Endothelial cell of umbilical vein (primary cell): ENCODE data around the gene ZBTB40. TPM values are rescaled to one million over a fixed set of nuclear protein-coding genes. Genes with fewer than 3 reads are reported as not detected.

Source experiments
- BruUV-seq: library from RNA; stranded (reverse); fragments of 400-500 nt; replicated peaks from 2 replicates; lab custom pipeline; 2021; lab: Mats Ljungman, UMichigan
- CTCF ChIA-PET: fragments of 300-600, 350-600 bp; sonication (Branson Sonifier 250); formaldehyde crosslinking; loops from one replicate; lab custom pipeline; 2021; ENCODE audit warnings: antibody characterized with exemption, inconsistent platforms; lab: Charles Lee
- POLR2A ChIA-PET: fragments of 300-600, 350-600 bp; sonication (Branson Sonifier 250); formaldehyde crosslinking; loops from one replicate; lab custom pipeline; 2021; ENCODE audit warnings: antibody characterized with exemption, inconsistent platforms; lab: Charles Lee
- DNase-seq: peaks from one replicate; pipeline ENCODE4 v3.0.0-alpha.2; 2011; ENCODE audit warnings: low read depth, low spot score
- FAIRE-seq: peaks from 2 replicates; lab custom pipeline; 2011; peaks lifted over from hg19 to GRCh38; lab: Jason Lieb, UNC
- H2AFZ ChIP-seq: 2 replicates; pipeline ENCODE4 v1.6.0; 2012; ENCODE audit warnings: low read depth, low read length, control low read depth, inconsistent platforms
- H3K27ac ChIP-seq: 2 replicates; pipeline ENCODE4 v1.5.1; 2011; ENCODE audit warnings: low read depth, mild to moderate bottlenecking, control low read depth, low read length, moderate library complexity; ENCODE audit not compliant: insufficient read depth
- H3K27me3 ChIP-seq, 2 experiments: 2 replicates each; pipeline versions ENCODE4 v1.6.0 to v1.6.1; 2011; ENCODE audit warnings: low read length in 2 of 2, mixed read lengths in 1 of 2; ENCODE audit not compliant: control insufficient read depth in 2 of 2, insufficient read depth in 2 of 2
- H3K36me3 ChIP-seq, 2 experiments: 2 replicates in 1 of 2; 3 replicates in 1 of 2; pipeline ENCODE4 v1.5.1; 2011; ENCODE audit warnings: low read length in 2 of 2, mild to moderate bottlenecking in 1 of 2, moderate library complexity in 1 of 2; ENCODE audit not compliant: control insufficient read depth in 2 of 2, insufficient read depth in 2 of 2; ENCODE audit errors: extremely low read depth in 1 of 2
- H3K4me1 ChIP-seq: 3 replicates; pipeline ENCODE4 v1.5.1; 2011; ENCODE audit warnings: mild to moderate bottlenecking, low read length; ENCODE audit not compliant: control insufficient read depth, insufficient read depth; ENCODE audit errors: extremely low read depth
- H3K4me2 ChIP-seq: 2 replicates; pipeline ENCODE4 v1.6.1; 2011; ENCODE audit warnings: low read length, control low read depth, mixed read lengths; ENCODE audit not compliant: insufficient read depth
- H3K4me3 ChIP-seq, 3 experiments: fragments of 200-600 bp in 1 of 3; sonication (generic), shearing (Covaris generic) in 1 of 3; replicated peaks in 1 of 3; 2 replicates each; pipeline ENCODE4 v1.5.1; 2011 to 2016; ENCODE audit warnings: control low read depth in 3 of 3, low read length in 3 of 3, mild to moderate bottlenecking in 2 of 3, inconsistent platforms in 1 of 3, low read depth in 1 of 3, moderate library complexity in 1 of 3; ENCODE audit not compliant: insufficient read depth in 1 of 3
- H3K79me2 ChIP-seq: 2 replicates; pipeline ENCODE4 v1.6.0; 2012; ENCODE audit warnings: low read length, inconsistent platforms; ENCODE audit not compliant: control insufficient read depth, insufficient read depth
- H3K9ac ChIP-seq: replicated peaks from 2 replicates; pipeline ENCODE3; 2011; ENCODE audit warnings: low read length, control low read depth; ENCODE audit not compliant: insufficient read depth; ENCODE audit errors: extremely low read depth
- H3K9me1 ChIP-seq: replicated peaks from 3 replicates; pipeline ENCODE4 v1.6.0; 2011; ENCODE audit warnings: mild to moderate bottlenecking, low read length; ENCODE audit not compliant: control insufficient read depth, insufficient read depth; ENCODE audit errors: extremely low read depth
- H3K9me3 ChIP-seq: replicated peaks from 2 replicates; pipeline ENCODE4 v1.5.1; 2012; ENCODE audit warnings: low read length, inconsistent platforms; ENCODE audit not compliant: control insufficient read depth, insufficient read depth
- H4K20me1 ChIP-seq: replicated peaks from 2 replicates; pipeline ENCODE3; 2011; ENCODE audit warnings: mild to moderate bottlenecking, low read length; ENCODE audit not compliant: control insufficient read depth, insufficient read depth; ENCODE audit errors: extremely low read depth
- CTCF ChIP-seq, 2 donors: IDR thresholded peaks; 1 replicate in 1 of 2; 2 replicates in 1 of 2; pipeline ENCODE4 v1.5.1; 2011; ENCODE audit warnings: low read length in 2 of 2, mild to moderate bottlenecking in 2 of 2, moderate library complexity in 2 of 2, control low read depth in 1 of 2, inconsistent platforms in 1 of 2, low read depth in 1 of 2; ENCODE audit not compliant: insufficient read depth in 1 of 2; ENCODE audit errors: extremely low read depth in 1 of 2
- EZH2 ChIP-seq: IDR thresholded peaks from 2 replicates; pipeline ENCODE4 v1.6.1; 2012; ENCODE audit warnings: borderline replicate concordance, low read depth, mild to moderate bottlenecking, moderate library complexity, low read length, inconsistent platforms; ENCODE audit not compliant: severe bottlenecking
- FOS ChIP-seq: IDR thresholded peaks from 2 replicates; pipeline ENCODE4 v1.6.1; 2011; ENCODE audit warnings: mild to moderate bottlenecking, low read length, moderate library complexity, borderline replicate concordance; ENCODE audit not compliant: insufficient read depth
- GATA2 ChIP-seq: IDR thresholded peaks from 2 replicates; pipeline ENCODE4 v1.7.0; 2011; ENCODE audit warnings: low read depth, mild to moderate bottlenecking, moderate library complexity, mixed read lengths, low read length; ENCODE audit not compliant: insufficient read length, insufficient read depth
- JUN ChIP-seq: IDR thresholded peaks from 2 replicates; pipeline ENCODE4 v1.6.1; 2011; ENCODE audit warnings: borderline replicate concordance, low read depth; ENCODE audit not compliant: insufficient read length, insufficient read depth
- MAX ChIP-seq: IDR thresholded peaks from 2 replicates; pipeline ENCODE4 v1.6.1; 2011; ENCODE audit not compliant: insufficient read depth, insufficient read length
- MYC ChIP-seq: IDR thresholded peaks from one replicate; pipeline ENCODE4 v1.6.1; 2011; ENCODE audit warnings: mild to moderate bottlenecking, low read depth, low read length
- POLR2A ChIP-seq: IDR thresholded peaks from 2 replicates; pipeline ENCODE4 v1.6.1; 2012; ENCODE audit warnings: low read depth, mild to moderate bottlenecking, control low read depth, low read length
- POLR2AphosphoS5 ChIP-seq: IDR thresholded peaks from 2 replicates; pipeline ENCODE4 v1.6.1; 2012; ENCODE audit warnings: low read depth, mild to moderate bottlenecking, control low read depth, low read length, moderate library complexity; ENCODE audit not compliant: insufficient read depth
- dilution Hi-C: fragments of 300-500 bp; cut with MboI; formaldehyde crosslinking; loops from one replicate; pipeline ENCODE4 v1.15.0; 2019; ENCODE audit warnings: low sequenced_read_pairs; ENCODE audit not compliant: extremely low pct_ligation_motif_present
- intact Hi-C: fragments of 100-400 bp; cut with micrococcal nuclease; formaldehyde crosslinking; loops from one replicate; pipeline ENCODE4 v1.10.0; 2022
- polyA plus RNA-seq, 4 experiments: library from polyadenylated mRNA; depleted of rRNA in 3 of 4; stranded (reverse) in 3 of 4; unstranded in 1 of 4; fragments of >200 nt; gene quantifications; 2 replicates each; pipeline versions ENCODE4 v1.2.1 to v1.2.3, GENCODE V29; 2011 to 2012; ENCODE audit warnings: missing spikeins in 1 of 4
- total RNA-seq: library from RNA; stranded (reverse); gene quantifications from 2 replicates; pipeline ENCODE4 v1.2.3, GENCODE V29; 2021

ZBTB40 gene
- total and polyA plus RNA-seq, 2 donors (not counting 3 experiments of a cell fraction or from before 2014, with no cell fraction given): 12.3 to 21.3 TPM

- ChIA-PET CTCF (interaction anchor here (0.7 to 1.4 kb wide), 4 partner anchors 14 to 297 kb away, joined by 3 to 5 read pairs (median 3); no protein-coding TSS in a partner anchor), POLR2A (no interaction called here)
- intact Hi-C loops: no loop called here
- no TSS peak for BruUV-seq
- Histone ChIP-seq H3K9me1 (no peaks in the 10 kb centered on the region), H3K9ac (no peak overlapping the region), H3K4me2 (no peak overlapping the region), H3K79me2 (no peaks in the 10 kb centered on the region), H4K20me1 (no peaks in the 10 kb centered on the region), H3K27ac (no peak overlapping the region), H3K4me3 (no peak overlapping the region), H3K9me3 (no peaks in the 10 kb centered on the region), H3K4me1 (no peaks in the 10 kb centered on the region), H3K36me3 (no peaks in the 10 kb centered on the region), H3K27me3 (peaks cover 11 to 12% of the 10 kb centered on the region in 2 experiments), H2AFZ (no peak overlapping the region)
- FAIRE-seq (no peak), DNase-seq (no peak)
- dilution Hi-C loops: no loop called here
- TF ChIP-seq POLR2AphosphoS5: no peak
- TF ChIP-seq POLR2A: no peak
Observed at GRCh38 chr1:22402356-22403053, 49.1 kb upstream of the ZBTB40 start.

- DNase-seq: no peak
- no peak for FAIRE-seq
- no TSS peak for BruUV-seq
- POLR2A ChIA-PET: no interaction called here
- Histone ChIP-seq H3K9ac (no peak overlapping the region), H3K4me2 (no peak overlapping the region), H3K27ac (no peak overlapping the region), H3K4me3 (no peak overlapping the region), H3K9me3 (no peaks in the 10 kb centered on the region), H3K36me3 (no peaks in the 10 kb centered on the region), H3K4me1 (no peaks in the 10 kb centered on the region), H4K20me1 (no peaks in the 10 kb centered on the region), H3K27me3 (peaks cover 9 to 12% of the 10 kb centered on the region in 2 experiments), H2AFZ (no peak overlapping the region), H3K9me1 (no peaks in the 10 kb centered on the region), H3K79me2 (no peaks in the 10 kb centered on the region)
- intact Hi-C loops: no loop called here
- TF ChIP-seq EZH2 (no peak), JUN (no peak), POLR2AphosphoS5 (no peak), CTCF (IDR thresholded peaks at IDR 0.05; ENCODE audit: extremely low read depth in 1 of 2, insufficient read depth in 1 of 2, low read depth in 1 of 2, low read length in 2 of 2) (no peak), POLR2A (no peak), MYC (no peak), MAX (no peak), GATA2 (no peak), FOS (no peak)
- CTCF ChIA-PET: interaction anchor here (1.0 to 1.6 kb wide), 3 partner anchors 10 to 299 kb away, joined by 3 read pairs; no protein-coding TSS in a partner anchor
- dilution Hi-C loops: no loop called here
Observed at GRCh38 chr1:22404486-22404885, 47.2 kb upstream of the ZBTB40 start.
